Calu3 (cell line): ENCODE results near the gene CAPN11. TPM values are rescaled to one million over a fixed set of nuclear protein-coding genes. Genes with fewer than 3 reads are reported as not detected.

ENCODE experiments used
- BruUV-seq: library from RNA; stranded (reverse); fragments of 400-500 nt; replicated peaks from 2 replicates; lab custom pipeline; 2021; lab: Mats Ljungman, UMichigan
- CTCF ChIA-PET: fragments of 300-600 bp; sonication (Branson Sonifier 250); formaldehyde crosslinking; loops from one replicate; lab custom pipeline; 2022; ENCODE audit warnings: antibody characterized with exemption; lab: Charles Lee
- DNase-seq: peaks from one replicate; pipeline ENCODE4 v3.0.0; 2022
- H3K27ac Mint-ChIP-seq: one replicate; pipeline ENCODE4 v1.8.0; 2022; ENCODE audit warnings: mixed read lengths; ENCODE audit not compliant: unreplicated experiment
- H3K27me3 Mint-ChIP-seq: one replicate; pipeline ENCODE4 v1.8.0; 2022; ENCODE audit warnings: mixed read lengths; ENCODE audit not compliant: unreplicated experiment
- H3K36me3 Mint-ChIP-seq: one replicate; pipeline ENCODE4 v1.8.0; 2022; ENCODE audit warnings: mild to moderate bottlenecking, moderate library complexity, mixed read lengths; ENCODE audit not compliant: insufficient read depth, unreplicated experiment
- H3K4me1 Mint-ChIP-seq: one replicate; pipeline ENCODE4 v1.8.0; 2022; ENCODE audit warnings: mild to moderate bottlenecking, low read depth, mixed read lengths; ENCODE audit not compliant: unreplicated experiment
- H3K4me3 Mint-ChIP-seq: one replicate; pipeline ENCODE4 v1.8.0; 2022; ENCODE audit warnings: mild to moderate bottlenecking, low read depth, moderate library complexity, mixed read lengths; ENCODE audit not compliant: unreplicated experiment
- H3K9me3 Mint-ChIP-seq: one replicate; pipeline ENCODE4 v1.8.0; 2022; ENCODE audit warnings: low read depth, mixed read lengths; ENCODE audit not compliant: unreplicated experiment
- CTCF ChIP-seq: fragments of 200-600 bp; IDR thresholded peaks from one replicate; pipeline ENCODE4 v1.8.0; 2022; ENCODE audit warnings: antibody characterized with exemption; ENCODE audit not compliant: unreplicated experiment
- intact Hi-C: fragments of 100-400 bp; cut with micrococcal nuclease; formaldehyde crosslinking; loops from one replicate; pipeline ENCODE4 v1.10.0; 2022; ENCODE audit not compliant: unreplicated experiment
- total RNA-seq: library from RNA; stranded (reverse); gene quantifications from 2 replicates; pipeline ENCODE4 v1.2.3, GENCODE V29; 2022

The CAPN11 gene
- total RNA-seq, 1 experiment from 2014 or later = not detected

GRCh38 chr6:44145839-44146238 is 12.8 kb upstream of the CAPN11 start:
- no peak for TF ChIP-seq CTCF
- no peak for DNase-seq
- BruUV-seq = no TSS peak
- CTCF ChIA-PET = interaction anchor here (0.5 kb wide), 1 partner anchor 123 kb away, joined by 4 read pairs; no protein-coding TSS in a partner anchor
- Mint-ChIP-seq H3K27me3 (no peaks in the 10 kb centered on the region), H3K27ac (no peak overlapping the region), H3K36me3 (peaks cover 20% of the 10 kb centered on the region), H3K4me1 (no peaks in the 10 kb centered on the region), H3K9me3 (no peaks in the 10 kb centered on the region), H3K4me3 (no peak overlapping the region)
- intact Hi-C loops = no loop called here

- H3K27ac Mint-ChIP-seq = no peak overlapping the region
- no peak for DNase-seq
- CTCF ChIA-PET = no interaction called here
- peaks cover 5% of the 10 kb centered on the region for H3K4me1 Mint-ChIP-seq
- BruUV-seq = no TSS peak
- H3K36me3 Mint-ChIP-seq = peaks cover 20% of the 10 kb centered on the region
- H3K27me3 Mint-ChIP-seq = no peaks in the 10 kb centered on the region
- intact Hi-C loops = no loop called here
- H3K9me3 Mint-ChIP-seq = no peaks in the 10 kb centered on the region
- no peak overlapping the region for H3K4me3 Mint-ChIP-seq
- no peak for TF ChIP-seq CTCF
These were observed 11.9 kb upstream of the CAPN11 start for GRCh38 chr6:44146685-44147084.

- intact Hi-C loops = no loop called here
- Mint-ChIP-seq H3K4me3 (no peak overlapping the region), H3K9me3 (no peaks in the 10 kb centered on the region), H3K36me3 (peaks cover 20% of the 10 kb centered on the region), H3K27ac (no peak overlapping the region), H3K27me3 (no peaks in the 10 kb centered on the region), H3K4me1 (peaks cover 6% of the 10 kb centered on the region)
- CTCF ChIA-PET = interaction anchor here (0.7 kb wide), 1 partner anchor 467 kb away, joined by 4 read pairs; no protein-coding TSS in a partner anchor
- no peak for DNase-seq
- no TSS peak for BruUV-seq
- no peak for TF ChIP-seq CTCF
These were observed 11.4 kb upstream of the CAPN11 start for GRCh38 chr6:44147256-44147655.

- BruUV-seq = no TSS peak
- CTCF ChIA-PET = no interaction called here
- Mint-ChIP-seq H3K36me3 (peaks cover 16% of the 10 kb centered on the region), H3K27ac (no peak overlapping the region), H3K4me1 (peaks cover 6% of the 10 kb centered on the region), H3K9me3 (no peaks in the 10 kb centered on the region), H3K4me3 (no peak overlapping the region), H3K27me3 (no peaks in the 10 kb centered on the region)
- no peak for TF ChIP-seq CTCF
- no peak for DNase-seq
- intact Hi-C loops = no loop called here
These were observed 10.3 kb upstream of the CAPN11 start for GRCh38 chr6:44148306-44148705.
